HS-5 (cell line): ENCODE results near the gene HOXB1.
"Not testable (repeated sequence)": the region's sequence is repeated elsewhere in the genome, so short reads cannot be mapped to it uniquely, and the experiment has no call there.

Experiments
- DNase-seq: peaks from one replicate; pipeline ENCODE4 v3.0.0-alpha.2; 2012; ENCODE audit warnings: low read depth

Gene HOXB1

GRCh38 chr17:48494335-48494734 lies 36.5 kb downstream of the HOXB1 start:
- no peak for DNase-seq

DNA sequence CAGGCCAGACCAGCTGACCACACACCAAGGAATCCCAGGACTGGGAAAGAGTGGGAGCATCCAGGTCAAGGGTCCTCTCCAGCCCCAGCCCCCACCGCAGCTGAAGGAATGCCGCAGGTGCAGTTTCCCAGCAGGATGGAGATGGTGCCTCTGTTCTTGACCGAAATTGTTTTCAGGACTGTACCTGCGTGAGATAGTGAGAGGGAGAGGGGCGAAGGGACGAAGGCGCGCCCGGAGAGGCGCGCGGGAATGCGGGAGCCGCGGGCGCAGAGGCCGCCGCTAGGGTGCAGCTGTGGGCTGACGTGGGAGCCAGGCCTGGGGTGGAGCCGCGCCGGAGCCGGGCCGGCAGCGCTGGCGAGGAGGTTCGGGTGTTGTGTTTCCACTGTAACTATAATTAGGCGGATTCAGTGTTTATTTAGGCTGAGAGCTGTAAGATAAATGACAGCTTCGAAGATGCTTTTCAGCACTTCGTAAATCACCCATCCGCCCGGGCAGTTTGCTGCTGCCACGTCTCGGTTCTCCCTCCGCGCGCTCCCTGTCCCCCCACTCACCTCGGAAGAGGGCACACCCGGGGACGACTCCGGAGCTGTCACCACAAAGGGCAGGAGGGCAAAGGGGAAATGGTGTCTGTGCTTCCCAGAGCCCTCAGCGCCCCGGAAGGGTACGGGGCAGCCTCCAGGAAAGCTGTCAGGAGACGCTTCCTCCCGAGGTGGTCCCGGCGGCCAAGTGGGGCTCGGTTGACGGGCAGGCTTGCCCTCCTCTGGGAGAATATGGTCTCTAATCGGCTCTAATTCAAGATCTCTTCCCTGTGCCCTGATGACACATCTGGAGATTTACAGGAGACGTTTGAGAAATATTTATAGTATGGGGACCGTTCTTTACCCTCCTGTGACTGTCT lies 38.2 kb downstream of the HOXB1 start:
- no peak for DNase-seq

DNA sequence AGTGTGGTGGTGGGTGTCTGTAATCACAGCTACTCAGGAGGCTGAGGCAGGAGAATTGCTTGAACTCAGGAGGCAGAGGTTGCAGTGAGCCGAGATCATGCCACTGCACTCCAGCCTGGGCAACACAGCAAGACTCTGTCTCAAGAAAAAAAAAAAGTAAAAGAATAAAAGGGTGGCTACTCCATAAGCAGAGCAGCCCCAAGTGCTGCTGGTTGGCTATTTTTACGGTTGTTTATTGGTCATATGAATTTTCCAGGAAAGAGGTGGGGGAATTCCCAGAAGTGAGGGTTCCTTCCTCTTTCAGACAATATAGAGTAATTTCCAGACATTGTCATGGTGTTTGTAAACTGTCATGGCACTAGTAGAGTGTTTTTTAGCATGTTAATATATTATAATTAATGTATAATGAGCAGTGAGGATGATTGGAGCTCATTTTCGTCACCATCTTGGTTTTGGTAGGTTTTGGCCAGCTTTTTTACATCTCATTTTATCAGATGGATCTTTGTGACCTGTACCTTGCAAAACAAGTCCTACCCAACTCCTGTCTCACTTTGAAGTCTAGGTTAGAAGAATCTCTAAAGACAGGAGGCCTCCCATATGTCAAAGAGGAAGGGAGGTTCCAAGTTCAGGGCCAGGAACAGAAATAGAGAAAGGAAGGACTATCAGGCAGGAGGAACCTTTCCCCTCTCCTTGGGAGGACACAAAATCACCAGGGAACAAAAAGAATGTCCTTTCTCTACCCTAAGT lies 39.1 kb downstream of the HOXB1 start:
- no peak for DNase-seq

- no peak for DNase-seq
These were observed 40.3 kb downstream of the HOXB1 start for GRCh38 chr17:48490451-48490892.

DNA sequence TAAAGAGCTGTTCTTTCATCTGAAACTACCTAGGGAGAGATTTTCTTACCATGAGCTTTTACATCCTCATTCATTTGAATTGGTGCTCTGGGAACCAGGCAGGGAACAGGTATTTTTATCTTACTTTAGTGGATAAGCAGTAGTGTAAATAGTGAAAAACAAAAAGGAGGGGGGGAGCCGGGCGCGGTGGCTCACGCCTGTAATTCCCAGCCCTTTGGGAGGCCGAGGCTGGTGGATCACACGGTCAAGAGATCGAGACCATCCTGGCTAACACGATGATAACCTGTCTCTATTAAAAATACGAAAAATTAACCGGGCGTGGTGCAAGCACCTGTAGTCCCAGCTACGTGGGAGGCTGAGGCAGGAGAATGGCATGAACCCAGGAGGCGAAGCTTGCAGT lies 41.0 kb downstream of the HOXB1 start:
- no peak for DNase-seq

DNA sequence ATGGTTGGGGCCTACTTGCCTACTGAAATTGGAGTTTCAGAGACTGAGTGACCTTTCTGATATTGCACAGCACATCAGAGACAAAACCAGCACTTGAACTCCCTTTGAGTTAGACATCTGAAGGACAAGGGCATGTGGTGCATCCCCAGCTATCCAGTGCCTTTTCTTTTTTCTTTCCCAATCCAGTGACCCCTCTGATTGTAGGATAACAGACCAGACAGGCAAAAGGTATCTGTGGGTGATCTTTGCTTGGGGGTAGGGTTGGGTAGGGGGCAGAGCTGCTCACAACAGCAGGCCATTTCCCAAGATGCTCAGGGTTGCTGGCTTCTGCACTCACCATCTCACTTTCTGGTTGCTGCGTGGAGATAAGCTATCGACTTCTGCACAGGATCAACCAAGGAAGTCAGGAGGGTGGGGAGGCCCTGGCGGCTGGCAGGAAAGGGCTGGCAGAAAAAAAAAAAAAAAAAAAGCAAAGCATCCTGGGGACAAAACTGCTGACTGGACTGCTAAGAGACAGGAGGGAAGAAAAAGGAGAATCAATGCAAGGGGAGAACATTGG lies 42.2 kb downstream of the HOXB1 start:
- DNase-seq = no peak

DNA sequence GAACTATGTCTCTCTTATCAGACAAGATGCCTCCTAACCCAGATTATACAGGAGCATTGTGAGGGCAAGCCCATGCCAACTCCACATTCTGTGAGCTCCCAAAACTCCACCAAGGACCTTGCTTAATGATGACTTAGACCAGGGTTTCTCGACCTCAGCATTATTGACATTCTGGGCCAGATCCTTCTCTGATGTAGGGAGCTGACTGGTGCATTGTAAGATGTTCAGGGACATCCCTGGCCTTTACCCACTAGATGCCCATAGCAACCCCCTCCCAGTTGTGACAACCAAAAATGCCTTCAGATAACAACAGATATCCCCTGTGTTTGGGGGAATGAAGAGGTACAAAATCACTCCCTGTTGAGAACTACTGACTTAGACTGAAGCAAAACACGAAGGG lies 43.6 kb downstream of the HOXB1 start:
- no peak for DNase-seq

DNA sequence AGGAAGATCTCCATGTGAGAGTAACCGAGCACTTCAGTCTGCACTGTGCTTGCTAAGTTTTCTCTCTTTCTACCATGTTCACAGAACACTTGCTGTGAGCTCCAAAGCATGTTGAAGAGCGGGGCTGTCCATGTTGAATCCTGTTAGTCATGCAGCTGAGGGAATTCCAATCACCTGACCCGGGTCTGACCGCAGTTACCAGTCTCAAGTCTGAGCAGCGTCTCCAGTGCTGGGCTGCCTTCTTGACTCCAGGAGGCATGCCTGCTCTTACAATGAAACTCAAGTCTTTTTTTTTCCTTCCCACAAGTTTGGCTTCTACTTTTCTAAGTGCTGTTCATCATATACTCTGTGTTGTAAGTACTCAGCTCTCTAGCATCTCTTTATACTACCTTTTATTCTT lies 44.3 kb downstream of the HOXB1 start:
- peak; percentile 85 for DNase-seq

DNA sequence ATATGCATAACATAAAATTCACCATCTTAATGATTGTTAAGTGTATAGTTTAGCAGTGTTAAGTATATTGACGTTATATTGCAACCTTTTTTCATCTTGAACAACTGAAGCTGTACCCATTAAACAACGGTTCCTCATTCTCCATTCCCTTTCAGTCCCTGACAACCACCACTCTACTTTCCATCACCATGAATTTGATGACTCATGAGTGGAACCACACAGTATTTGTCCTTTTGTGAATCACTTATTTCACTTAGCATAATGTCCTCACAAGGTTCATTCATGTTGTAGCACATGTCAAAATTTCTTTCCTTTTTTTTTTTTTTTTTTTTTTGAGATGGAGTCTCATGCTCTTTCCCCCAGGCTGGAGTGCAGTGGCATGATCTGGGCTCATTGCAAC lies 46.0 kb downstream of the HOXB1 start:
- DNase-seq = no peak

DNA sequence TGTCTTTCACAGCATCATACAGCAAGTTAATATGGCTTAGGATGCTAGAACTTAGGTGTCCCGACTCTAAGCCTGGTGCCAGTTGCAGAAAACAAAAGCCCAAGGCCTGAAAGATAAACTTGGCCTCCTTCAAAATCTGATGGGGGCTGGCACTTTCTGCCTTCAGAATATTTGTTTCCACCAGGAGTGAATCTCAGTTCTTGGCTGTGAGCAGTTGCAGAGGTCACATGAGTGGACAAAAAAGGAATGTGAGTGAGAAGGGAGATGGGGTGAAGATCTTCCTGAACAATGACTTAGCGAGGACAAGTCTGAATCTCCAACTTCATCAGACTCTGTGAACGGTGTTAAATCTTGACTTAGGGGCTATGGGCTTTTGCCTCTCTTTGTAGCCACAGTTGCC lies 46.6 kb downstream of the HOXB1 start:
- DNase-seq = peak; percentile 63

GRCh38 chr17:48483471-48484131 lies 47.2 kb downstream of the HOXB1 start:
- peak; percentile 99 for DNase-seq

- DNase-seq = no peak
These were observed 47.8 kb downstream of the HOXB1 start for GRCh38 chr17:48483004-48483403.

DNA sequence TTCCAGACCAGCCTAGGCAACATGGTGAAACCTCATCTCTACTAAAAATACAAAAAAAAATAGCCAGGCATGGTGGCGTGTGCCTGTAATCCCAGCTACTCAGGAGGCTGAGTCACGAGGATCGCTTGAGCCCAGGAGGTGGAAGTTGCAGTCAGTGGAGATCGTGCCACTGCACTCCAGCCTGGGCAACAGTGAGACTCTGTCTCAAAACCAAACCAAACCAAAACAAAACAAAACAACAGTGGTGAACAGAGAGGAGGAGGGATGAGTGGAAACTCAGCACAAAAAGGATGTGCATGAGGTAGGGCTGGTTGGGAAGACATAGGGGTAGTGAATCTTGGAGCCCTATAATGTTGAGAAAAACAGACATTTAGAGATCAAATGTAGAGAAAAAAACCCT lies 48.5 kb downstream of the HOXB1 start:
- DNase-seq = not testable (repeated sequence)

- no peak for DNase-seq
These were observed 51.8 kb downstream of the HOXB1 start for GRCh38 chr17:48479014-48479402.
